ENCODE measurements around the gene BRD3.

Gene BRD3

DNA sequence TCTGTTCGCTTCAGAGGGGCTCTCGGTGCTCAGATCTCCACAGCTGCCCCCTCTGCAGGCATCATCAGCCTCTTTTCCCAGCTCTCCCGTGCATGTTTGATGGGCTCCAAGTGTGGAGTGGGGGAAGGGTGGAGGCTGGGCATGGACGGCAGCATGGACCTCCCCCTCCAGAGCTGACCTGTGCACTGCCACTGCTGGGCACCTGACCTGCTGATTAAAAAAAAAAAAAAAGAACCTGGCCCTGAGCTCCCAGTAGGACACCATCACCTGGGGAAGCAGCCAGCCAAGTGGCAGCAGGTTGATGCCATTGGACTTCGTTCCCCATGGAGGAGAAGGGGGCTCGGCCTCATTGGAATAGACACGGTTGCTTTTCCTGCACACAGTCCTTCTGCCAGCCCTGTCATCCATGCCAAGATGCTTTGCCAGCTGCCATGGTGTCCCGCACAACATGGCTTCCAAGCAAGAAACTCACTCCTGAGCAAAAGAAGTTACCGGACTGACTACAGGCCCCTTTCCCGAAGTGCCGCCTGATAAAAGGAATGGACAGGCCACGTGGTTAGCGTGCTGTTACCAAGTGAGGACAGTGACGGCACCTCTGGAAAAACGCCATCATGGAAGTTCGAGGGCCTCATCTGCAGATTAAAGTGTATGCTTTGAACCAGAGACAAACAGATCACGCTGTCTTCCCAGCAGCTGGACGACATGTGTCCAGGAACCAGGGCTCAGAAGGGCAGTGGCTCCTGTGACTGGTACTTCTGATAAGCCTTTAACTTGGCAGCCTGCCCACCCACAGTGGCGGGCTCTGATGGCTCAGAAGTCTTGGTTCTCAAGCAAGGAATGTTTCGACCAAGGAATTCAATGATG is 57.3 kb downstream of the BRD3 start:
- peak; percentile 15 for DNase-seq

GRCh38 chr9:134007571-134007970 is 60.3 kb downstream of the BRD3 start:
- DNase-seq, result no peak

DNA sequence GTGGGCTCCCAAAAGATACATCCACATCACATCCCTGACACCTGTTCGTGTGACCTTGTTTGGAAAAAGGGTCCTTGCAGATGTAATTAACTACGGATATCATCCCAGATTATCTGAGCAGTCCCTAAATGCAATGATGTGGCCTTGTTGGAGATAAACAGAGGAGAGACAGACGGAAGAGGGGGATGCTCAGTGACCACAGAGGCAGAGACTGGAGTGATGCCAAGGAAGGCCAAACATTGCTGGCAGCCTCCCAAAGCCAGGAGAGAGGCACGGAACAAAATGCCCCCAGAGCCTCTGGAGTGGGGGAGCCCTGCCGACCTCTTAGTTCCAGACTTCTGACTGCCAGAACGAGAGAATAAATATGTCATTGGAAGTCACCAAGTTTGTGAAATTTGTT is 60.7 kb downstream of the BRD3 start:
- DNase-seq, result no peak

GRCh38 chr9:134005381-134005780 is 62.4 kb downstream of the BRD3 start:
- DNase-seq, result no peak

- no peak for DNase-seq
Observed at GRCh38 chr9:134004881-134005280, 62.9 kb downstream of the BRD3 start.

DNA sequence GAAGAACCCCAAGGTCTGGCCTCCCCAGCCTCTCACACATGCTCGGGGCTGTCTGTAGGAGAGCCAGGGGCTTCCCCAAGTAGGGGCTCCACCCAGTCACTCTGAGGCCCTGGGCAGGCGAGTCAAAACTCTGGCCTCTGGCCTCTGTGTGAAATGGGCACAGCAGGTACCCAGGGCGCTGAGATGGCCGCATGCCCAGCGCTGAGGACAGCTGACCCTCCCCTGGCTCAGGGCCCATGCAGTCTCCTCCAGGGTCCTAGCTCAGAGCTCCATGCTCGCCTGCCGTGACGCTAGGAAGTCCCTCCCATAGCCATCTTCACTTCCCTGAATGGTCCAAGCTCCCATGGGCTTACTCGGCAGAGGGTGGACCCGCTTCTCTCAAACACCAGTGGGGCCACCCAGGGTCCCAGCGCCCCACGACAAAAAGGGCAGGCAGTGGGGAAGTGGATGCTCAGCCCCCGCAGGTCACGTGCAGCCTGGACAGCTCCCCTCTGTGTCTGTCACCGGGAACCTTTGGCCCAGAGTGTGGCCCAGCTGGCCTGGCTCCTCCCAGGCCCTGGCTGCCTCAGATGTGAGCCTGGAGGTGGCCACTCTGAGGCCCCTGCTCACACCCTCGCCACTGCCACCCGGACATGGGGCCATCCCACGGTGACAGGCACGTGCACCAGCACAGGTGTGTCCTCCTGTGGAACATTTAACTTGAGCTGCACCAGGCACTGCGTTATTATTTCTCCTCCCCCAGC is 63.5 kb downstream of the BRD3 start:
- DNase-seq, result no peak

GRCh38 chr9:134003237-134003636 is 64.6 kb downstream of the BRD3 start:
- no peak for DNase-seq

DNA sequence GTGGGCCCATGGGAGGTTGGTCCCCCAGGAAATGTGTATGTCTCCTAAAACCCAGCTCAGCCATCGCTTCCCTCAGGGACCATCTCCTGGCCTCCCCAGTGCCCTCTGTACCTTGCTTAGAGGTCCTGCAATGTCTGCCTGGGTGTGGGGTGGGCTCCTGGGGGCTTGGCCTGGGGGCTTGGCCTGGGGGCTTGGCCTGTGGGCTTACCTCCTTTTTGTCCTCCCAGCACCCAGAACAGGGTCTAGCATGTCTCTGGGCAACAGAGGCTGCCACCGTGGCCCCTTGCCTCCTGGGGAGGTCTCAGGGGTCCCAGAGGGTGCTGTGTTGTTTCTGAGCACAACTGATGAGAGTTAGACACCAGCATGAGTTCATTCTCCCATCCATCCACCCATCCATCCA is 65.0 kb downstream of the BRD3 start:
- DNase-seq, result no peak

GRCh38 chr9:133999851-134000265 is 68.0 kb downstream of the BRD3 start:
- no peak for DNase-seq

DNA sequence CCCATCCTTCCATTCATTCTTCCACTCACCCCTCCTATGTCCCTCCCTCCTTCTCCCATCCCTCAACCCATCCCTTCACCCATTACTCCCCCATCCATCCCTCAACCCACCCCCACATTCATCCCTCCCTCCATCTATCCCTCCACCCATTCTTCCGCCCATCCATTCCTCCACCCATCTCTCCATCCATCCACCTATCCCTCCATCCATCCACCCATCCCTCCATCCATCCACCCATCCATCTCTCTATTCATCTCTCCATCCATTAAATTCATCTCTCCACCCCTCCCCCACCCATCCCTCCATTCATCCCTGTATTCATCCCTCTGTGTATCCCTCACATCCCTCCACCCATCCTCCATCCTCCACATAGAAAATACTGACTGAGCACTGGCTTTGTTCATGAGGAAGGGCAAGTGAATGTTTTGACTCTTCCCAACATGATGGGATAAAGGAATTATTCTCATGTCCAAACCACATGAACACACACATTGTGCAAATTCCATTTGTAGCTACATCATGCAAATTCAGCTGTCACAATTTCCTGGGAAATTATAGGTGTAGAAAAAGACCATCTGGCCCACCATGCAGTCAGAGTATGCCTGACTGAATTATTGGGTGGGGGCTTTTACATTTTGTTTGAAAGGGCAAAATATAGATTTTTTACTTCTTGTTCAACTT is 68.8 kb downstream of the BRD3 start:
- DNase-seq, result no peak

DNA sequence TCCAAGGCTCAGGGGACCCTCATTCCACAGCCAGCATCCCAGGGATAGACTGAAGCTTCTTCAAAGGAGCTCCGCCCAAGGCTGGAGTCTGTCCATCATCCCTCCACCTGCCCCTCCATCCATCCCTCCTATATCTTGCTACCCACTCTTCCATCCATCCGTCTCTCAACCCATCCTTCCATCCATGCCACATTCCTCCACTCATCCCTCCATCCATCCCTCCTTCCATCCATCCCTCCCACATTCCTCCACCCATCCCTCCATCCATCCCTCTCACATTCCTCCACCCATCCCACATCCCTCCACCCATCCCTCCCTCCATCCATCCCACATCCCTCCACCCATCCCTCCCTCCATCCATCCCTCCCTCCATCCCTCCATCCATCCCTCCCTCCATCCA is 70.2 kb downstream of the BRD3 start:
- no peak for DNase-seq

- no peak for DNase-seq
Observed at GRCh38 chr9:133996531-133997520, 71.0 kb downstream of the BRD3 start.

DNA sequence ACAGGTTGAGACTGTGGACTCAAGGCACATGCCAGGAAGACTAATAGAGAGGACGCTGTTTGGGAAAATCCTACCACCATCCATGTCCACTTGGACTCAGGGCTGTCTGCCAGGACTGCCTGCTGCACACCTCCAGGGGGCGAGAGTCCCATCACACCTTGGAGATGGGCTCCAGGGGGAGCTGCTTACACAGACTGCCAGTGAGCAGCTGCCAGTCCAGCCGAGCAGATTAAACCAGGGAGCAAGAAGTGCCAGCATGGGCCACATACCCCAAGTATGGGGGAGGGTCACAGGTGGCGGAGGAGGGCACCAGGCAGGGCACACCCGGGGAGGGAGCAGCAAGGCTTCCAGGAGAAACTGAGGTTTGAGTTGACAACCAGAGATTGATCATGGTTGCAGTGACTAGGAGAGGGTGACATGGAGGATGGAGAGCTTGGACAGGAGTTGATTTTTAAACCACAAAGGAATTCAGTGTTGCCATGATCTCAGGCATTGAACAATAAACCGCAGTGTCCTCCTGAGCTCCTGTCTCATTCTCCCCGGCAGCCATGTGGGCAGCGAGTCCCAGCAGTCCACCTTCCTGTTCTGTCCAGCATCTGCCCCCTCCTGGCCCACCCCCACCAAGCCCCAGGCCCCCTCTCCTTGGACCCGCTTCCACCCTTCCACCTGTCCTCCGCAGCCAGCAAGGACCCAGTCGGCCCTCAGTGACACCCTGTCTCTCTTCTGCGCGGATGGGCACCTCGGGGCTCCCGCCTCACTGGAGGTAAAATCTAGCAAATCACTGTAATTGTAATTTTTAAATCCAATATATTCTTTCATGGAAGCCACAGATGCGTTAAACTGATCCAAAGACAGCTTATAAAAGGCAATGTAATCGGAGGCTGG is 72.6 kb downstream of the BRD3 start:
- DNase-seq, result no peak

DNA sequence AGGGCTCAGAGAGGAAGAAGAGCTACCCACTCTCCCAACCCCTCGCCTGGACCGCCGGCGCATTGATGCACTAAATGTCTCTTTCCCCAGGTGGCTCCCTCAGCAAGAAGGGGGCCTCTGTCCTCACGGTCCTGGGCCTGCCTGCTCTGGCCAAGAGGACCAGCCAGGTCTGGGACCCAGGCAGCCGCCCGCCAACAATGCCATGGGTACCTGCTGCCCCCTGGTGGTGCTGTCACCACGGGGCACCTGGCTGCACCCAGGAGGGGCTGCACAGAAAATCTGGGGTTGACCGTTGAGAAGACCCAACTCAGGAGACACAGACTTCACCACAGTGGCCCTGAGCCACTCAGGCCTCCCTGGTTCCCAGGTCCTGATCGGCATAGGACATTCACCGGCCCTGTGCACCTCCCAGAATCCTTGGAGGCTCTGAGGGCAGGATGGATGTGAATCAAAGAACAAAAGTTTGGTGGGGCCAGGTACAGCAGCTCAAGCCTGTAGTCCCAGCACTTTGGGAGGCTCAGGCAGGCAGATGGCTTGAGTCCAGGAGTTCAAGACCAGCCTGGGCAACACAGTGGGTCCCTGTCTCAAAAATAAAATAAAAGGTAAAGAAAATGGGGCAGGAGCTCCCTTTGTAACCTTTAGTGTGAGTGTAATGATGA is 73.3 kb downstream of the BRD3 start:
- peak; percentile 93 for DNase-seq

- DNase-seq, result no peak
Observed at GRCh38 chr9:133993635-133994253, 74.1 kb downstream of the BRD3 start.

DNA sequence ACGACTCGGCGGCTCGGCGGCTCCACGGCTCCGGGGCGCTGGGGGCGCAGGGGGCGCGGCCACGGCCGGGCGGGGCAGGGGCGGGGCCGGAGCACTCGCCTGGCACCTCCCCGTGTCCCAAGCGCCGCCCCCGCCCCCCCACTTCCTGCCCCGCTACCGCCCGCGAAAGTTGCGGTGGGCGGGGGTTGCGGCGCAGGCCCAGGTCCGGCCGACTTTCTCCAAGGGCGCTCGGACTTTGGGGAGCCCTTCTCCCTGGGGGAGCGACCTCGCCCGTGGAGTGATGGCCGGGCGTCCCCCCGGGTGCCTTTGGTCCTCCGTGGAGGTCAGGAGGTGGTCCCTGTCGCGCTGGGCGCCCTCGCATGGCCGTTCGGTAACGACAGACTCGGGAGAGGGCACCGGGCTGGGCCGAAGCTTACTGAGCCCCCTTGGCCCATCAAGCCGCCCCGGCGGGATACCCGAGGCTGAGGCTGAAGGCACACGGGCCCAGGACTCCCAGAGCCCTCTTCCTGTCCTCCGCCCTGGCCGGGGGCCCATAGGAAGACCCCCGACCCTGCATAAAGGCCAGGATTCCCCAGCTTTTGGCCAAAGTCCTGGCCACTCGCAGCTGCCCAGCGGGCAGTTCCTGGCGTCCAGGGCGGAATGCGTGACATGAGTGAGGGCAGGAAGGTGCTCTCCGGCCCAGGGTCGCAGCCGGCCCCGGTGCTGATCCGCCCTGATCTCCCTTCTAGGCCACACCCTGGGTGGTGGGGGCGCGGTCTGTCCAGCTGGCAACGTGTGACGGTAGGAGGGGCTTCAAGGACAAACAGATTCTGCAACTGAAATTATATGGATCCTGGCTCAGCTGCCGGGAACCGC is 74.8 kb downstream of the BRD3 start:
- DNase-seq, result peak; percentile 88

DNA sequence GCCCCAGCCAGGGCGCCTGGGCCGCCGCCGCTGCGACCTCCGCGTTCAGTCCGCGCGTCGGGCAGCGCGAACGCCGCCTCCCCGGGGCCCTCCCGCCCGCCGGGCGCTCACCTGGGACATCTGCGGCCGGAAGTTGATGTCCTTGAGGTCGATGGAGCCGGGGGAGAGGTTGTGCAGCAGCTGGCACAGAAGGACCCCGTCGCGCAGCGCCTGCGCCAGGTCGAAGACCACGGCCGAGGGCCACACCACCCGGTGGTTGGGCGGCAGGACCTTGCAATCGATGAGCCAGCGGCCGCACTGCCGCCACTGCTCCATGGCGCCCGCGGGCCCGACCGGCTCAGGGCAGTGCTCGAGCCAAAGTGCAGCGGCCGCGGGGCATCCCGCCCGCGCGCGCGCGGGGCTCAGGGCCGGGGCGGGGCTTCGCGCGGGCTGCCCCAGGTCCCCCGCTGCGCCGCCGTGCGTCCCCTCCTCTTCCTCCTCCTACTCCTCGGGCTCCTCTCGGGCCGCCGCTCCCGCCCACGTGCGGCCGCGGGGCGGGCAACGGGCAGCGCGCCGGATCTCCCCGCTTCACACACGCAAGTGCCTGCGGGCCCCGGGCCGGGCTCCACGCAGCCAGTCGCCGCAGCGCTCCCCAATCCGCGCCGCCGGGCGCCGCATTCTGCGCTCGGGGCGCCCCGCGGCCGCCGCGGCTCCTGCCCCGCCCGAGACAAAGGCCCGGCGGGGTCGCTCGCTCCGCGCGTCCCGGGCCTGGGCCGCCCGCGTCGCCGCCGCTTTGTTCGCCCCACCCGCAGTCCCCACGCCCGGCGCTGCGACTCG is 75.7 kb downstream of the BRD3 start, which contains the start of gene VAV2:
TSS of gene VAV2 (minus strand) at position 361 of the 816 bp plus-strand sequence. CDS start at position 315, 46 bp downstream.
- peak; percentile 76 for DNase-seq

Measured in eye (tissue), 1 donor.